ENCODE data around the gene YY1.

GRCh38 chr14:100282766-100283419, 43.9 kb downstream of the YY1 start:
- TF ChIP-seq EZH2 (IDR thresholded peaks at IDR 0.05; ENCODE audit: borderline replicate concordance) (no peak), CTCF (IDR thresholded peaks at IDR 0.05; ENCODE audit: poor library complexity) (no peak)
